GM12878 (cell line): ENCODE data around the gene ECHDC1. TPM values are rescaled to one million over a fixed set of nuclear protein-coding genes. Genes with fewer than 3 reads are reported as not detected.

Experiments used
- ATAC-seq: fragments of 200-7000 bp; cut with Tn5 transposase; 3 replicates; pipeline ENCODE4 v1.9.1; 2020; ENCODE audit warnings: mild to moderate bottlenecking, moderate library complexity
- BruUV-seq: library from RNA; stranded (reverse); fragments of 400-500 nt; replicated peaks from 2 replicates; lab custom pipeline; 2021; lab: Mats Ljungman, UMichigan
- CTCF ChIA-PET: fragments of 300-600 bp; sonication (Branson Sonifier 250); formaldehyde crosslinking; extraction: SDS; loops from one replicate; lab custom pipeline; 2021; ENCODE audit warnings: inconsistent platforms; lab: Yijun Ruan, JAX
- POLR2A ChIA-PET: fragments of 350-600 bp; formaldehyde crosslinking; extraction: SDS; loops from one replicate; lab custom pipeline; 2021; ENCODE audit warnings: inconsistent platforms; lab: Charles Lee
- RAD21 ChIA-PET: fragments of 300-600 bp; sonication (Branson Sonifier 250); formaldehyde crosslinking; loops from one replicate; lab custom pipeline; 2023; ENCODE audit warnings: antibody characterized with exemption; ENCODE audit not compliant: unreplicated experiment; lab: Charles Lee
- SMC1A ChIA-PET: fragments of 300-600 bp; sonication (Branson Sonifier 250); formaldehyde crosslinking; loops from one replicate; lab custom pipeline; 2023; ENCODE audit not compliant: unreplicated experiment, uncharacterized antibody; lab: Charles Lee
- DNase-seq: peaks from one replicate; pipeline ENCODE4 v3.0.0-alpha.2; 2011; ENCODE audit warnings: low read depth, low spot score
- FAIRE-seq: peaks from 3 replicates; lab custom pipeline; 2011; peaks lifted over from hg19 to GRCh38; lab: Jason Lieb, UNC
- H2AFZ ChIP-seq: 2 replicates; pipeline ENCODE4 v1.6.0; 2011; ENCODE audit warnings: low read depth, low read length, control low read depth; ENCODE audit not compliant: control insufficient read depth
- H3K27ac ChIP-seq: 2 replicates; pipeline ENCODE4 v1.5.1; 2011; ENCODE audit warnings: control low read depth; ENCODE audit not compliant: control insufficient read depth, insufficient read depth
- H3K27me3 ChIP-seq, 2 experiments: replicated peaks in 1 of 2; 2 replicates each; pipeline versions ENCODE4 v1.6.0 to v1.6.1; 2011; ENCODE audit warnings: low read length in 1 of 2; ENCODE audit not compliant: control insufficient read depth in 2 of 2, insufficient read depth in 2 of 2
- H3K36me3 ChIP-seq, 2 experiments: 2 replicates each; pipeline ENCODE4 v1.5.1; 2011; ENCODE audit warnings: low read length in 1 of 2; ENCODE audit not compliant: control insufficient read depth in 2 of 2, insufficient read depth in 2 of 2
- H3K4me1 ChIP-seq: 2 replicates; pipeline ENCODE4 v1.6.1; 2011; ENCODE audit warnings: mild to moderate bottlenecking, low read length, moderate library complexity, mixed read lengths; ENCODE audit not compliant: control insufficient read depth, insufficient read depth
- H3K4me2 ChIP-seq: 2 replicates; pipeline ENCODE4 v1.6.0; 2011; ENCODE audit warnings: control low read depth; ENCODE audit not compliant: control insufficient read depth, insufficient read depth
- H3K4me3 ChIP-seq: fragments of 200-600 bp; sonication (generic); 2 replicates; pipeline ENCODE4 v1.5.1; 2016
- H3K79me2 ChIP-seq: 2 replicates; pipeline ENCODE4 v1.6.0; 2011; ENCODE audit warnings: low read length; ENCODE audit not compliant: control insufficient read depth, insufficient read depth
- H3K9ac ChIP-seq: 2 replicates; pipeline ENCODE4 v1.8.0; 2011; ENCODE audit warnings: low read length, control low read depth, mixed read lengths; ENCODE audit not compliant: control insufficient read depth, insufficient read depth
- H3K9me3 ChIP-seq: replicated peaks from 3 replicates; pipeline ENCODE4 v1.5.1; 2011; ENCODE audit warnings: mild to moderate bottlenecking, low read length; ENCODE audit not compliant: control insufficient read depth, insufficient read depth
- H4K20me1 ChIP-seq: 2 replicates; pipeline ENCODE4 v1.6.0; 2011; ENCODE audit not compliant: control insufficient read depth, insufficient read depth
- BACH1 ChIP-seq: fragments of 450-650 bp; IDR thresholded peaks from 2 replicates; pipeline ENCODE4 v1.6.1; 2017; ENCODE audit warnings: mild to moderate bottlenecking, borderline replicate concordance
- CHD1 ChIP-seq: IDR thresholded peaks from 2 replicates; pipeline ENCODE4 v1.6.1; 2012; ENCODE audit warnings: low read depth, low read length, improper control_type of control experiment
- EP300 ChIP-seq, 2 experiments: fragments of 150-350 bp in 1 of 2; IDR thresholded peaks; 2 replicates each; pipeline ENCODE4 v1.6.1; 2011 to 2012; ENCODE audit warnings: low read depth in 2 of 2, low read length in 2 of 2, borderline replicate concordance in 1 of 2, improper control_type of control experiment in 1 of 2, inconsistent platforms in 1 of 2; ENCODE audit not compliant: control insufficient read depth in 1 of 2
- GABPA ChIP-seq: IDR thresholded peaks from 2 replicates; pipeline ENCODE4 v1.6.1; 2014; ENCODE audit warnings: antibody characterized with exemption, low read depth, mild to moderate bottlenecking, inconsistent platforms
- NRF1 ChIP-seq: conservative IDR thresholded peaks from 2 replicates; pipeline ENCODE4 v1.6.1; 2011; ENCODE audit warnings: mild to moderate bottlenecking, low read depth, low read length, improper control_type of control experiment
- POLR2A ChIP-seq: IDR thresholded peaks from 2 replicates; pipeline ENCODE4 v1.6.1; 2011; ENCODE audit warnings: low read depth, mild to moderate bottlenecking, low read length
- RAD51 ChIP-seq: fragments of 450-650 bp; IDR thresholded peaks from 2 replicates; pipeline ENCODE4 v1.6.1; 2016; ENCODE audit warnings: moderate library complexity, mild to moderate bottlenecking, inconsistent platforms
- SMARCA5 ChIP-seq: fragments of 450-650 bp; IDR thresholded peaks from 2 replicates; pipeline ENCODE4 v1.6.1; 2017; ENCODE audit warnings: mild to moderate bottlenecking
- SMC3 ChIP-seq: IDR thresholded peaks from 2 replicates; pipeline ENCODE4 v1.6.1; 2011; ENCODE audit warnings: low read length, improper control_type of control experiment, borderline replicate concordance
- TCF7 ChIP-seq: IDR thresholded peaks from 2 replicates; pipeline ENCODE4 v1.6.1; 2014; ENCODE audit warnings: antibody characterized with exemption, borderline replicate concordance
- in situ Hi-C: fragments of 300-500 bp; cut with MboI; formaldehyde crosslinking; loops from 9 replicates; pipeline ENCODE4 v1.14.3; 2018; ENCODE audit warnings: mixed read lengths
- intact Hi-C: fragments of 100-400 bp; cut with micrococcal nuclease; formaldehyde crosslinking; loops from one replicate; pipeline ENCODE4 v1.14.2; 2022; ENCODE audit not compliant: unreplicated experiment
- polyA plus RNA-seq, 11 experiments: library from polyadenylated mRNA; depleted of rRNA in 4 of 11; unstranded in 6 of 11; stranded (reverse) in 5 of 11; fragments of >200 nt; fragmentation: Nextera tagmentation in 4 of 11; fragmentation: Illumina TruSeq in 1 of 11; extraction: Ambion mirVana in 4 of 11; extraction: Trizol in 1 of 11; gene quantifications; 1 replicate in 1 of 11; 2 replicates in 10 of 11; pipeline versions ENCODE4 v1.2.1 to v1.2.3, GENCODE V29; 2011 to 2016; ENCODE audit warnings: inconsistent platforms in 2 of 11, missing spikeins in 2 of 11, low read depth in 1 of 11
- total RNA-seq, 4 experiments: library from RNA; depleted of rRNA in 3 of 4; stranded (reverse); fragments of >200 nt in 3 of 4; fragmentation: Illumina TruSeq in 1 of 4; extraction: Trizol in 1 of 4; gene quantifications; 2 replicates each; pipeline versions ENCODE4 v1.2.1 to v1.2.3, GENCODE V29; 2013 to 2021
- TF ChIP-seq, protein P1 (sequence below): fragments of 450-650 bp; IDR thresholded peaks from 2 replicates; pipeline ENCODE4 v1.6.1; 2014; ENCODE audit warnings: mild to moderate bottlenecking
- TF ChIP-seq, protein P2 (sequence below): fragments of 450-650 bp; IDR thresholded peaks from 2 replicates; pipeline ENCODE4 v1.6.1; 2018; ENCODE audit warnings: mild to moderate bottlenecking, low read depth, moderate library complexity; ENCODE audit not compliant: partially characterized antibody
- TF ChIP-seq, protein P3 (sequence below): IDR thresholded peaks from 2 replicates; pipeline ENCODE4 v1.6.1; 2012; ENCODE audit warnings: low read length, inconsistent platforms

Gene ECHDC1
- total and polyA plus RNA-seq, 10 of the 15 experiments (the other 5 are each of a cell fraction or from before 2014, with no cell fraction given) = 46.2 to 111 (median 70.7) TPM

DNA sequence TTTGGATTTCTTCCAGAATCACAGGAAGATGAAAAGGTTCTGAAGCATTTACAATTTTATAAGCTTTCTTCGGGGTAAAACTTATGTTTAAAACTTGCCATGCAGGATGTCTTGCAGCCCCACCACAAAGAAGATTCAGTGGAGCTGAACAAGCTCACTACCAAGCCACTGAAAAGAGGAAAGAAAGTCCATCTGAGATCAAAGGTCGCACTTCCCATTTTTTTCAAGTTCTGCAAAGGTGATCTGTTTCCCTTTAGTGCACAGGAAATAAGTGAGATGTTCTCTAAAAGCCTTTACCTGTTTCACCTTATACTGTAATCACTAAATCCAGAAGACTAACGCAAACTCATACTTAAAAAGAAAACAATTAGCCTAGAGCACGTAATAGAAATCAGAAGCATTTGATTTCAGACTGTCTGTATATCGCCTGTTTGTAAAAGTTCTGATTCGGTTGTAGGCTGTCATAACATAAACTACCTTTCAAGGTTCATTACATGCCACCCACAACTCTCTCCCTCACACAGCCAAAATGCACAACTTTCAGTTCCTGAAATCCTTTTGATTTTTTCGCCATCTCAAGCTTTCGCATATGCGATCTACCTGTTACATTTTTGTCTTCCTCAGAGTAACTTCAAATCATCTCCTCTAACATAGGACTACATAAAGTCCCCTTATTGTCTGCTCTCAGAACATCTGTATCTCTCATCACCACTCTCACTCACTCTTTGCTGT, 1.8 kb downstream of the ECHDC1 start (continued):
- TF ChIP-seq TCF7 (no peak; the same call in 1 of the 2 replicates), EP300 (IDR thresholded peaks at IDR 0.05; ENCODE audit: borderline replicate concordance in 1 of 2, control insufficient read depth in 1 of 2, low read depth in 2 of 2, low read length in 2 of 2) (0 out of 4 replicates have a peak, but pooled peaks of 1 of the 2 experiments have one; percentile 32)
- TF ChIP-seq, all 136 proteins: peak for 10

DNA sequence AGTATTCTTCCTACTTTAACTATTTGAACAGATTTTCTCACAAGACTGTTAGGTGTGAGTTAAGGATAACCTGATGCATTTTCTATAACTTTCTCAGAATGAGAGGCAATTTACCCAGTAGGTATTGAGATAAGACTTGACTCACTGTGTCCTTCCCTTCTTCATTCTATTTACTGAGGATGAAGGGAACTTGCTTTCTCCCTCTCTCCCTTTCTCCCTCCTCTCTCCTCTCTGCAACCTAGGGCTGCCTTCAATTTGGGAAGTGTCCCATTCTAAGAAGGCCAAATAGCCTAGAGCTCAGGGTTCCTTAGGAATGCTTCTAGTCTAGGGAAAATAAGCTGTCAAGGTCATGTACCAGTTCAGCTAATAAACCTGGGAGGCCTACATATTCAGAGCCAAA, 3.2 kb downstream of the ECHDC1 start:
- in situ Hi-C loops (no loop called here), intact Hi-C loops (no loop called here)
- Histone ChIP-seq H3K9ac (peak overlapping the region; percentile 14; the same call in 1 of the 2 replicates), H3K27ac (peak overlapping the region; percentile 43), H3K79me2 (peaks cover 90% of the 10 kb centered on the region), H3K4me3 (no peak overlapping the region; the same call in 1 of the 2 replicates), H3K4me2 (peak overlapping the region; percentile 71), H3K27me3 (no peaks in the 10 kb centered on the region), H4K20me1 (no peaks in the 10 kb centered on the region), H3K36me3 (no peaks in the 10 kb centered on the region), H2AFZ (no peak overlapping the region), H3K9me3 (no peaks in the 10 kb centered on the region), H3K4me1 (peaks cover 15% of the 10 kb centered on the region)
- ChIA-PET CTCF (interaction anchor here (1.7 to 3.2 kb wide), 3 partner anchors 36 to 48 kb away, joined by 4 to 11 read pairs (median 11); no protein-coding TSS in a partner anchor), RAD21 (interaction anchor here (0.6 to 2.8 kb wide), 2 partner anchors 49 to 79 kb away, joined by 3 to 14 read pairs; no protein-coding TSS in a partner anchor), SMC1A (interaction anchor here (0.6 to 1.5 kb wide), 3 partner anchors 35 to 196 kb away, joined by 3 to 6 read pairs (median 3); no protein-coding TSS in a partner anchor), POLR2A (interaction anchor here (0.7 to 1.0 kb wide), 2 partner anchors 37 to 1105 kb away, joined by 3 read pairs; no protein-coding TSS in a partner anchor)
- no peak for ATAC-seq
- DNase-seq = no peak
- no TSS peak for BruUV-seq
- no peak for FAIRE-seq
- TF ChIP-seq, protein P1, sequence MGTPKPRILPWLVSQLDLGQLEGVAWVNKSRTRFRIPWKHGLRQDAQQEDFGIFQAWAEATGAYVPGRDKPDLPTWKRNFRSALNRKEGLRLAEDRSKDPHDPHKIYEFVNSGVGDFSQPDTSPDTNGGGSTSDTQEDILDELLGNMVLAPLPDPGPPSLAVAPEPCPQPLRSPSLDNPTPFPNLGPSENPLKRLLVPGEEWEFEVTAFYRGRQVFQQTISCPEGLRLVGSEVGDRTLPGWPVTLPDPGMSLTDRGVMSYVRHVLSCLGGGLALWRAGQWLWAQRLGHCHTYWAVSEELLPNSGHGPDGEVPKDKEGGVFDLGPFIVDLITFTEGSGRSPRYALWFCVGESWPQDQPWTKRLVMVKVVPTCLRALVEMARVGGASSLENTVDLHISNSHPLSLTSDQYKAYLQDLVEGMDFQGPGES = no peak
- no peak for TF ChIP-seq GABPA
- TF ChIP-seq, protein P2, sequence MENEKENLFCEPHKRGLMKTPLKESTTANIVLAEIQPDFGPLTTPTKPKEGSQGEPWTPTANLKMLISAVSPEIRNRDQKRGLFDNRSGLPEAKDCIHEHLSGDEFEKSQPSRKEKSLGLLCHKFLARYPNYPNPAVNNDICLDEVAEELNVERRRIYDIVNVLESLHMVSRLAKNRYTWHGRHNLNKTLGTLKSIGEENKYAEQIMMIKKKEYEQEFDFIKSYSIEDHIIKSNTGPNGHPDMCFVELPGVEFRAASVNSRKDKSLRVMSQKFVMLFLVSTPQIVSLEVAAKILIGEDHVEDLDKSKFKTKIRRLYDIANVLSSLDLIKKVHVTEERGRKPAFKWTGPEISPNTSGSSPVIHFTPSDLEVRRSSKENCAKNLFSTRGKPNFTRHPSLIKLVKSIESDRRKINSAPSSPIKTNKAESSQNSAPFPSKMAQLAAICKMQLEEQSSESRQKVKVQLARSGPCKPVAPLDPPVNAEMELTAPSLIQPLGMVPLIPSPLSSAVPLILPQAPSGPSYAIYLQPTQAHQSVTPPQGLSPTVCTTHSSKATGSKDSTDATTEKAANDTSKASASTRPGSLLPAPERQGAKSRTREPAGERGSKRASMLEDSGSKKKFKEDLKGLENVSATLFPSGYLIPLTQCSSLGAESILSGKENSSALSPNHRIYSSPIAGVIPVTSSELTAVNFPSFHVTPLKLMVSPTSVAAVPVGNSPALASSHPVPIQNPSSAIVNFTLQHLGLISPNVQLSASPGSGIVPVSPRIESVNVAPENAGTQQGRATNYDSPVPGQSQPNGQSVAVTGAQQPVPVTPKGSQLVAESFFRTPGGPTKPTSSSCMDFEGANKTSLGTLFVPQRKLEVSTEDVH = no peak
- TF ChIP-seq, protein P3, sequence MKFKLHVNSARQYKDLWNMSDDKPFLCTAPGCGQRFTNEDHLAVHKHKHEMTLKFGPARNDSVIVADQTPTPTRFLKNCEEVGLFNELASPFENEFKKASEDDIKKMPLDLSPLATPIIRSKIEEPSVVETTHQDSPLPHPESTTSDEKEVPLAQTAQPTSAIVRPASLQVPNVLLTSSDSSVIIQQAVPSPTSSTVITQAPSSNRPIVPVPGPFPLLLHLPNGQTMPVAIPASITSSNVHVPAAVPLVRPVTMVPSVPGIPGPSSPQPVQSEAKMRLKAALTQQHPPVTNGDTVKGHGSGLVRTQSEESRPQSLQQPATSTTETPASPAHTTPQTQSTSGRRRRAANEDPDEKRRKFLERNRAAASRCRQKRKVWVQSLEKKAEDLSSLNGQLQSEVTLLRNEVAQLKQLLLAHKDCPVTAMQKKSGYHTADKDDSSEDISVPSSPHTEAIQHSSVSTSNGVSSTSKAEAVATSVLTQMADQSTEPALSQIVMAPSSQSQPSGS = no peak
- TF ChIP-seq NRF1 = no peak
- TF ChIP-seq CHD1 = no peak
- TF ChIP-seq RAD51 = no peak
- TF ChIP-seq BACH1 = no peak
- no peak for TF ChIP-seq SMARCA5
- no peak for TF ChIP-seq SMC3
- no peak for TF ChIP-seq POLR2A
